ENCODE results near the gene KIF6.

GRCh38 chr6:39599341-39599740 is 125.9 kb downstream of the KIF6 start:
- TF ChIP-seq CTCF (IDR thresholded peaks at IDR 0.05; ENCODE audit: borderline replicate concordance, extremely low read depth, low read length, poor library complexity, severe bottlenecking) = no peak
- TF ChIP-seq EZH2 (IDR thresholded peaks at IDR 0.05; ENCODE audit: borderline replicate concordance, low read depth, low read length, severe bottlenecking) = no peak
